Smooth muscle cell (in vitro differentiated cells): ENCODE measurements around the gene STOM. TPM values are rescaled to one million over a fixed set of nuclear protein-coding genes. Genes with fewer than 3 reads are reported as not detected.

Experiments used
- DNase-seq: peaks from one replicate; lab custom pipeline; 2025; ENCODE audit not compliant: unreplicated experiment; lab: John Stamatoyannopoulos, UW
- H2AFZ ChIP-seq: fragments of 200-600 bp; sonication (generic); 2 replicates; pipeline ENCODE4 v1.6.0; 2016; ENCODE audit warnings: antibody characterized with exemption, low read depth, mild to moderate bottlenecking
- H3F3A ChIP-seq: fragments of 200-600 bp; sonication (generic); 2 replicates; pipeline ENCODE4 v1.6.0; 2017; ENCODE audit warnings: antibody characterized with exemption, low read depth
- H3K27ac ChIP-seq: fragments of 200-600 bp; sonication (generic); 2 replicates; pipeline ENCODE4 v1.5.1; 2016; ENCODE audit warnings: low read depth, mild to moderate bottlenecking
- H3K27me3 ChIP-seq: fragments of 200-600 bp; sonication (generic); 2 replicates; pipeline ENCODE4 v1.6.1; 2016; ENCODE audit warnings: low read depth, mild to moderate bottlenecking
- H3K36me3 ChIP-seq: fragments of 200-600 bp; sonication (generic); 2 replicates; pipeline ENCODE4 v1.5.1; 2016; ENCODE audit warnings: low read depth
- H3K4me1 ChIP-seq: fragments of 200-600 bp; sonication (generic); 2 replicates; pipeline ENCODE4 v1.5.1; 2016; ENCODE audit warnings: low read depth
- H3K4me2 ChIP-seq: fragments of 200-600 bp; sonication (generic); 2 replicates; pipeline ENCODE4 v1.6.0; 2016; ENCODE audit warnings: mild to moderate bottlenecking
- H3K4me3 ChIP-seq: fragments of 200-600 bp; sonication (generic); 2 replicates; pipeline ENCODE4 v1.5.1; 2016; ENCODE audit warnings: mild to moderate bottlenecking
- H3K79me2 ChIP-seq: fragments of 200-600 bp; sonication (generic); 2 replicates; pipeline ENCODE4 v1.6.0; 2016; ENCODE audit warnings: low read depth, mild to moderate bottlenecking
- H3K9ac ChIP-seq: fragments of 200-600 bp; sonication (generic); 2 replicates; pipeline ENCODE4 v1.6.0; 2016; ENCODE audit warnings: low read depth
- H3K9me3 ChIP-seq: fragments of 200-600 bp; sonication (generic); replicated peaks from 2 replicates; pipeline ENCODE4 v1.5.1; 2016; ENCODE audit warnings: low read depth
- H4K20me1 ChIP-seq: fragments of 200-600 bp; sonication (generic); 2 replicates; pipeline ENCODE4 v1.6.0; 2016; ENCODE audit warnings: low read depth
- CTCF ChIP-seq: fragments of 200-600 bp; sonication (generic); IDR thresholded peaks from 2 replicates; pipeline ENCODE4 v1.5.1; 2017; ENCODE audit warnings: borderline replicate concordance, mild to moderate bottlenecking, antibody characterized with exemption; ENCODE audit not compliant: insufficient read depth, poor library complexity, severe bottlenecking
- WGBS: methylation state at CpG from one replicate; pipeline ENCODE4 v1.1.7; 2016; ENCODE audit warnings: low lambda C conversion rate; 5-methylcytosine and 5-hydroxymethylcytosine counted together
- polyA plus RNA-seq: library from polyadenylated mRNA; unstranded; fragments of >200 nt; fragmentation: Nextera tagmentation; extraction: Ambion mirVana; gene quantifications from 2 replicates; pipeline ENCODE4 v1.2.1, GENCODE V29; 2016
- total RNA-seq: library from RNA; depleted of rRNA; stranded (reverse); fragments of >200 nt; gene quantifications from 2 replicates; pipeline ENCODE4 v1.2.3, GENCODE V29; 2014

Gene STOM
- total and polyA plus RNA-seq, 2 experiments from 2014 or later = 105 to 187 TPM

- Histone ChIP-seq H3K4me1 (peaks cover 12% of the 10 kb centered on the region), H3K27ac (peak overlapping the region; percentile 72), H3F3A (peaks cover 40% of the 10 kb centered on the region), H3K4me2 (peak overlapping the region; percentile 7), H3K4me3 (no peak overlapping the region), H3K79me2 (peaks cover 37% of the 10 kb centered on the region), H3K27me3 (no peaks in the 10 kb centered on the region), H3K9ac (no peak overlapping the region), H4K20me1 (no peaks in the 10 kb centered on the region), H2AFZ (no peak overlapping the region), H3K9me3 (no peaks in the 10 kb centered on the region), H3K36me3 (peaks cover 7% of the 10 kb centered on the region)
- no peak for TF ChIP-seq CTCF
- WGBS = 69% methylated on average over 8 of the region's 8 CpGs
- no peak for DNase-seq
Measured at GRCh38 chr9:121349009-121349408, 21.0 kb downstream of the STOM start.

DNA sequence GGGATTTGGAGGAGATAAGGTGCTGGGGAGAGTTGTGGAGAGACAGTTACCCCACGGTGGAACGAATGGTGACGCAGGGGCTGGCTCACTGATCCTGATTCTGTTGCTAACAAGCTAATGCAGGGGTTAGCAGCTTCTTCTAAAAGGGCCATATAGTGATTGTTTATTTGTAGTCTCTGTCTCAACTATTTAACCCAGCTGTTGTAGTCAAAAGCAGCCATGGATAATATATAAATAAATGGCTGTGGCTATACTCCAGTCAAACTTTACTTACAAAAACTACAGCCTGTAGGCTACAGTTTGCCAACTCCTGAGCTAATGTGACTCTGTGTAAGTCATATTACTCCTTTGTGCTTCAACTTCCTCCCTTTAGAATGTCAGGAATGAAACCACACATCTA is 21.8 kb downstream of the STOM start:
- 18% methylated on average over 3 of the region's 3 CpGs for WGBS
- peak overlapping the region; percentile 14 for H3K4me2 ChIP-seq
- H3K36me3 ChIP-seq = peaks cover 7% of the 10 kb centered on the region

DNA sequence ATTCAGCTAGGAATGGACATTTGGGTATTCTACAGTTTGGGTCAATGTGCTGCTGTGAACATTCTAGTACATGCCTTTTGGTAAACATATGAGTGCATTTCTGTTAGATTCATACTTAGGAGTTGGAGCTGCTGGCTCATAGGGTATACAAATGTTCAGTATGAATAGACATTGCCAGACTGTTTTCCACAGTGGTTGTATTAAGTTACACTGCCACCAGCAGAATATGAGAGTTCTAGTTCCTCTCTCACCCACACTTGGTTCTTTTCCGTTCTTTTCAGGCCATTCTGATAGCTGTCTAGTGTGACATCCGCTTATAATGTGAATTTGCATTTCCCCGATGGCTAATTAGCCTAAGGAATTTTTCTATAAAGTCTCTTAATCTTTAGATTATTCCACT is 25.0 kb downstream of the STOM start:
- peak overlapping the region; percentile 13 for H3K27ac ChIP-seq
- H4K20me1 ChIP-seq = peaks cover 10% of the 10 kb centered on the region
- WGBS = 91% methylated on average over 3 of the region's 3 CpGs
- peaks cover 47% of the 10 kb centered on the region for H3K79me2 ChIP-seq
- H3K4me1 ChIP-seq = peaks cover 1% of the 10 kb centered on the region
- H3K27me3 ChIP-seq = no peaks in the 10 kb centered on the region
- H3K4me3 ChIP-seq = no peak overlapping the region
- H3K9me3 ChIP-seq = no peaks in the 10 kb centered on the region
- DNase-seq = no peak
- H2AFZ ChIP-seq = no peak overlapping the region
- peaks cover 14% of the 10 kb centered on the region for H3K36me3 ChIP-seq
- H3F3A ChIP-seq = peaks cover 21% of the 10 kb centered on the region
- H3K9ac ChIP-seq = no peak overlapping the region
- TF ChIP-seq CTCF = no peak
- no peak overlapping the region for H3K4me2 ChIP-seq

More for the DNA sequence above, 21.8 kb downstream of the STOM start:
- no peak overlapping the region for H2AFZ ChIP-seq
- peak overlapping the region; percentile 72 for H3K27ac ChIP-seq
- no peak for DNase-seq
- H3K79me2 ChIP-seq = peaks cover 38% of the 10 kb centered on the region
- H3K4me1 ChIP-seq = peaks cover 12% of the 10 kb centered on the region
- peaks cover 32% of the 10 kb centered on the region for H3F3A ChIP-seq
- H3K9me3 ChIP-seq = no peaks in the 10 kb centered on the region
- H3K4me3 ChIP-seq = no peak overlapping the region
- TF ChIP-seq CTCF = no peak
- H4K20me1 ChIP-seq = no peaks in the 10 kb centered on the region
- no peak overlapping the region for H3K9ac ChIP-seq
- H3K27me3 ChIP-seq = no peaks in the 10 kb centered on the region

DNA sequence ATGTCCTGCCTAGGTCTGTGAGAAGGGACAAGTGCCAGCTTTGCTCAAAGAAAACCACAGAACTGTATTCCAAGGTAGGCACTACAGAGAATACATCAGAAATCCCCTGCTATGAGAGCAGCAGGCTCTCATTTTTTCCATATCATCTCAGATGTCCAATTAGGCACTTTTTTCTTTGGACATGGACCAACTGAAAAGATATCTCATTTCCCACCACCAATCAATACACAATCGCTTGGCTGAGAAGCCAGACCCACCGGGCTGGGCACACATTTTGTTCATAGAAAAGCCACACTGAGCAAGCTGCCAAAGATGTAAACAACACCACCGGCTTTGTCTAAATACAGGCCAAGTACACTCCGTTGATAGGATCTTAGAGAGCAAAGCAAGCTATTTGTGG is 25.9 kb downstream of the STOM start:
- Histone ChIP-seq H3K4me2 (no peak overlapping the region), H3K27me3 (no peaks in the 10 kb centered on the region), H3K4me1 (no peaks in the 10 kb centered on the region), H3K79me2 (peaks cover 41% of the 10 kb centered on the region), H3K27ac (no peak overlapping the region), H2AFZ (no peak overlapping the region), H3K36me3 (peaks cover 14% of the 10 kb centered on the region), H3K9ac (no peak overlapping the region), H3K4me3 (no peak overlapping the region), H3K9me3 (no peaks in the 10 kb centered on the region), H4K20me1 (peaks cover 10% of the 10 kb centered on the region), H3F3A (peaks cover 25% of the 10 kb centered on the region)
- DNase-seq = no peak
- 64% methylated on average over 4 of the region's 4 CpGs for WGBS
- no peak for TF ChIP-seq CTCF
